ENCODE results near the gene MID1.

GRCh38 chrX:10513974-10514373 is 106.4 kb downstream of the MID1 start:
- TF ChIP-seq, protein P1, sequence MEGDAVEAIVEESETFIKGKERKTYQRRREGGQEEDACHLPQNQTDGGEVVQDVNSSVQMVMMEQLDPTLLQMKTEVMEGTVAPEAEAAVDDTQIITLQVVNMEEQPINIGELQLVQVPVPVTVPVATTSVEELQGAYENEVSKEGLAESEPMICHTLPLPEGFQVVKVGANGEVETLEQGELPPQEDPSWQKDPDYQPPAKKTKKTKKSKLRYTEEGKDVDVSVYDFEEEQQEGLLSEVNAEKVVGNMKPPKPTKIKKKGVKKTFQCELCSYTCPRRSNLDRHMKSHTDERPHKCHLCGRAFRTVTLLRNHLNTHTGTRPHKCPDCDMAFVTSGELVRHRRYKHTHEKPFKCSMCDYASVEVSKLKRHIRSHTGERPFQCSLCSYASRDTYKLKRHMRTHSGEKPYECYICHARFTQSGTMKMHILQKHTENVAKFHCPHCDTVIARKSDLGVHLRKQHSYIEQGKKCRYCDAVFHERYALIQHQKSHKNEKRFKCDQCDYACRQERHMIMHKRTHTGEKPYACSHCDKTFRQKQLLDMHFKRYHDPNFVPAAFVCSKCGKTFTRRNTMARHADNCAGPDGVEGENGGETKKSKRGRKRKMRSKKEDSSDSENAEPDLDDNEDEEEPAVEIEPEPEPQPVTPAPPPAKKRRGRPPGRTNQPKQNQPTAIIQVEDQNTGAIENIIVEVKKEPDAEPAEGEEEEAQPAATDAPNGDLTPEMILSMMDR (conservative IDR thresholded peaks at IDR 0.05): no peak
- TF ChIP-seq EZH2 (IDR thresholded peaks at IDR 0.05; ENCODE audit: low read depth): no peak

Measured in PC-9 (cell line).